ENCODE results near the gene MT1X.

Gene MT1X

GRCh38 chr16:56679818-56680217, 2.5 kb upstream of the MT1X start:
- DNase-seq (ENCODE audit: low read depth) = no peak

GRCh38 chr16:56682703-56683397, 580 bp downstream of the MT1X start:
- no peak for DNase-seq (ENCODE audit: low read depth)

- no peak for DNase-seq (ENCODE audit: low read depth)
These were observed 1.3 kb downstream of the MT1X start for GRCh38 chr16:56683424-56684172.

GRCh38 chr16:56684256-56684925, 2.1 kb downstream of the MT1X start:
- no peak for DNase-seq (ENCODE audit: low read depth)

GRCh38 chr16:56684926-56685590, 2.8 kb downstream of the MT1X start:
- no peak for DNase-seq (ENCODE audit: low read depth)

- DNase-seq (ENCODE audit: low read depth) = no peak
These were observed 4.5 kb downstream of the MT1X start for GRCh38 chr16:56686758-56687157.

GRCh38 chr16:56688762-56689161, 6.5 kb downstream of the MT1X start:
- DNase-seq (ENCODE audit: low read depth) = no peak

GRCh38 chr16:56689171-56689570, 6.9 kb downstream of the MT1X start:
- no peak for DNase-seq (ENCODE audit: low read depth)

GRCh38 chr16:56690420-56691122, 8.3 kb downstream of the MT1X start:
- DNase-seq (ENCODE audit: low read depth) = no peak

- DNase-seq (ENCODE audit: low read depth) = no peak
These were observed 9.6 kb downstream of the MT1X start for GRCh38 chr16:56691885-56692284.

GRCh38 chr16:56695246-56695645, 13.0 kb downstream of the MT1X start:
- no peak for DNase-seq (ENCODE audit: low read depth)

- DNase-seq (ENCODE audit: low read depth) = no peak
These were observed 15.3 kb downstream of the MT1X start for GRCh38 chr16:56697456-56698155.

GRCh38 chr16:56700195-56700594, 17.9 kb downstream of the MT1X start:
- no peak for DNase-seq (ENCODE audit: low read depth)

GRCh38 chr16:56700631-56701030, 18.4 kb downstream of the MT1X start:
- no peak for DNase-seq (ENCODE audit: low read depth)

- DNase-seq (ENCODE audit: low read depth) = no peak
These were observed 19.3 kb downstream of the MT1X start for GRCh38 chr16:56701534-56701933.

- no peak for DNase-seq (ENCODE audit: low read depth)
These were observed 20.6 kb downstream of the MT1X start for GRCh38 chr16:56702836-56703235.

- DNase-seq (ENCODE audit: low read depth) = no peak
These were observed 26.5 kb downstream of the MT1X start for GRCh38 chr16:56708525-56709442.

- DNase-seq (ENCODE audit: low read depth) = no peak
These were observed 27.3 kb downstream of the MT1X start for GRCh38 chr16:56709443-56710040.

- DNase-seq (ENCODE audit: low read depth) = no peak
These were observed 28.0 kb downstream of the MT1X start for GRCh38 chr16:56710181-56710737.
